Glutamatergic neuron (in vitro differentiated cells): ENCODE results near the gene ZNF23. TPM values are rescaled to one million over a fixed set of nuclear protein-coding genes. Genes with fewer than 3 reads are reported as not detected.

Experiments used
- DNase-seq: peaks from one replicate; pipeline ENCODE4 v3.0.0; 2022
- H3K27ac Mint-ChIP-seq: one replicate; pipeline ENCODE4 v1.8.0; 2020; ENCODE audit warnings: mild to moderate bottlenecking, mixed read lengths, inconsistent platforms; ENCODE audit not compliant: unreplicated experiment
- H3K27me3 Mint-ChIP-seq: one replicate; pipeline ENCODE4 v1.8.0; 2020; ENCODE audit warnings: mild to moderate bottlenecking, moderate library complexity, mixed read lengths, inconsistent platforms; ENCODE audit not compliant: unreplicated experiment
- H3K36me3 Mint-ChIP-seq: one replicate; pipeline ENCODE4 v1.8.0; 2020; ENCODE audit warnings: mild to moderate bottlenecking, mixed read lengths, inconsistent platforms; ENCODE audit not compliant: unreplicated experiment
- H3K4me1 Mint-ChIP-seq: one replicate; pipeline ENCODE4 v1.8.0; 2020; ENCODE audit warnings: mild to moderate bottlenecking, low read depth, mixed read lengths, inconsistent platforms; ENCODE audit not compliant: unreplicated experiment
- H3K4me3 Mint-ChIP-seq: one replicate; pipeline ENCODE4 v1.8.0; 2020; ENCODE audit warnings: mild to moderate bottlenecking, mixed read lengths, inconsistent platforms; ENCODE audit not compliant: unreplicated experiment
- H3K9me3 Mint-ChIP-seq: one replicate; pipeline ENCODE4 v1.8.0; 2020; ENCODE audit warnings: mild to moderate bottlenecking, moderate library complexity, mixed read lengths, inconsistent platforms; ENCODE audit not compliant: unreplicated experiment
- CTCF ChIP-seq: fragments of 200-600 bp; sonication (generic); IDR thresholded peaks from one replicate; pipeline ENCODE4 v1.5.0; 2021; ENCODE audit not compliant: partially characterized antibody, unreplicated experiment
- total RNA-seq: library from RNA; stranded (reverse); fragmentation: NEBNext Ultra II Directional; extraction: Animal tissue kit (Norgen Biotek cat#: 25700); gene quantifications from one replicate; pipeline ENCODE4 v1.2.1, GENCODE V29; 2021; ENCODE audit not compliant: unreplicated experiment

ZNF23 gene
- total RNA-seq, 1 donor from 2014 or later: 17.3 TPM

- H3K4me1 Mint-ChIP-seq: peaks cover 2% of the 10 kb centered on the region
- no peaks in the 10 kb centered on the region for H3K36me3 Mint-ChIP-seq
- no peak overlapping the region for H3K4me3 Mint-ChIP-seq
- peaks cover 25% of the 10 kb centered on the region for H3K27me3 Mint-ChIP-seq
- DNase-seq: no peak
- peaks cover 16% of the 10 kb centered on the region for H3K9me3 Mint-ChIP-seq
- no peak for TF ChIP-seq CTCF
- H3K27ac Mint-ChIP-seq: no peak overlapping the region
Measured at GRCh38 chr16:71423865-71424264, 38.2 kb downstream of the ZNF23 start.

GRCh38 chr16:71423016-71423415 lies 39.0 kb downstream of the ZNF23 start:
- Mint-ChIP-seq H3K27ac (no peak overlapping the region), H3K9me3 (peaks cover 16% of the 10 kb centered on the region), H3K4me3 (no peak overlapping the region), H3K36me3 (no peaks in the 10 kb centered on the region), H3K4me1 (peaks cover 2% of the 10 kb centered on the region), H3K27me3 (peaks cover 25% of the 10 kb centered on the region)
- DNase-seq: no peak
- no peak for TF ChIP-seq CTCF

- DNase-seq: peak; percentile 40
- peaks cover 14% of the 10 kb centered on the region for H3K9me3 Mint-ChIP-seq
- H3K27me3 Mint-ChIP-seq: peaks cover 22% of the 10 kb centered on the region
- TF ChIP-seq CTCF: peak; percentile 30
- H3K4me3 Mint-ChIP-seq: no peak overlapping the region
- no peak overlapping the region for H3K27ac Mint-ChIP-seq
- H3K36me3 Mint-ChIP-seq: no peaks in the 10 kb centered on the region
- peaks cover 2% of the 10 kb centered on the region for H3K4me1 Mint-ChIP-seq
Measured at GRCh38 chr16:71421911-71422310, 40.1 kb downstream of the ZNF23 start.

- H3K27me3 Mint-ChIP-seq: peaks cover 3% of the 10 kb centered on the region
- no peak for TF ChIP-seq CTCF
- peaks cover 2% of the 10 kb centered on the region for H3K9me3 Mint-ChIP-seq
- no peak overlapping the region for H3K27ac Mint-ChIP-seq
- no peak for DNase-seq
- H3K4me3 Mint-ChIP-seq: no peak overlapping the region
- peaks cover 2% of the 10 kb centered on the region for H3K4me1 Mint-ChIP-seq
- H3K36me3 Mint-ChIP-seq: peaks cover 6% of the 10 kb centered on the region
Measured at GRCh38 chr16:71414038-71414437, 48.0 kb downstream of the ZNF23 start.

GRCh38 chr16:71413341-71413740 lies 48.7 kb downstream of the ZNF23 start:
- Mint-ChIP-seq H3K36me3 (peaks cover 6% of the 10 kb centered on the region), H3K27ac (no peak overlapping the region), H3K9me3 (peaks cover 2% of the 10 kb centered on the region), H3K27me3 (peaks cover 3% of the 10 kb centered on the region), H3K4me3 (no peak overlapping the region), H3K4me1 (peaks cover 2% of the 10 kb centered on the region)
- DNase-seq: peak; percentile 6
- TF ChIP-seq CTCF: no peak
